ENCODE data around the gene ATP5F1C.
A peak's percentile ranks its signal among the peaks of the same experiment; 100 is the strongest.

The ATP5F1C gene

GRCh38 chr10:7818295-7819120, 30.5 kb downstream of the ATP5F1C start, which contains the start of gene TAF3:
Gene TAF3 (plus strand): TSS chr10:7818505. CDS start chr10:7818710, 205 bp downstream.
- DNase-seq (ENCODE audit: low read depth) = peak; percentile 80
- TF ChIP-seq, protein P1, sequence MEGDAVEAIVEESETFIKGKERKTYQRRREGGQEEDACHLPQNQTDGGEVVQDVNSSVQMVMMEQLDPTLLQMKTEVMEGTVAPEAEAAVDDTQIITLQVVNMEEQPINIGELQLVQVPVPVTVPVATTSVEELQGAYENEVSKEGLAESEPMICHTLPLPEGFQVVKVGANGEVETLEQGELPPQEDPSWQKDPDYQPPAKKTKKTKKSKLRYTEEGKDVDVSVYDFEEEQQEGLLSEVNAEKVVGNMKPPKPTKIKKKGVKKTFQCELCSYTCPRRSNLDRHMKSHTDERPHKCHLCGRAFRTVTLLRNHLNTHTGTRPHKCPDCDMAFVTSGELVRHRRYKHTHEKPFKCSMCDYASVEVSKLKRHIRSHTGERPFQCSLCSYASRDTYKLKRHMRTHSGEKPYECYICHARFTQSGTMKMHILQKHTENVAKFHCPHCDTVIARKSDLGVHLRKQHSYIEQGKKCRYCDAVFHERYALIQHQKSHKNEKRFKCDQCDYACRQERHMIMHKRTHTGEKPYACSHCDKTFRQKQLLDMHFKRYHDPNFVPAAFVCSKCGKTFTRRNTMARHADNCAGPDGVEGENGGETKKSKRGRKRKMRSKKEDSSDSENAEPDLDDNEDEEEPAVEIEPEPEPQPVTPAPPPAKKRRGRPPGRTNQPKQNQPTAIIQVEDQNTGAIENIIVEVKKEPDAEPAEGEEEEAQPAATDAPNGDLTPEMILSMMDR (conservative IDR thresholded peaks at IDR 0.05; ENCODE audit: control insufficient read depth, insufficient read depth, low read depth, low read length) = no peak
- H3K4me3 ChIP-seq (ENCODE audit: control insufficient read depth, low read depth, low read length) = peak within 1 kb of the TSS; percentile 92

DNA sequence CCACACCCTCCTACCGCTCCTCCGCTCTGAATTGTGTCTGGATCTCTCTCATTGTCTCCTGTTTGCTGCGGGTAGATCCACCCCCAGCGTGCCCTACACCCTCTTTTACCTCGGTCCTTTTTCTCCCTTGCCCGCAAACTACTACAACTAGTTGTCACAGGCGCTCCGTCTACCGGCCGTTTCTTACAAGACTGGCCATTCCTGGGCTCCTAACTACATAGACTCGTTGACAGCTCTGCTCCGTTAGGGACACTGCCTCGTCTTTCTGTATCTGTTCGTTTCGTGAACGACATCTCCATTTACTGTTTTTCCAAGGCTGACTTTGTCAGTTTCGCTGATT, 31.1 kb downstream of the ATP5F1C start:
- TF ChIP-seq, protein P1 (conservative IDR thresholded peaks at IDR 0.05; ENCODE audit: control insufficient read depth, insufficient read depth, low read depth, low read length) = peak; percentile 42
- peak overlapping the region; percentile 92 for H3K4me3 ChIP-seq (ENCODE audit: control insufficient read depth, low read depth, low read length)
- DNase-seq (ENCODE audit: low read depth) = peak; percentile 49

DNA sequence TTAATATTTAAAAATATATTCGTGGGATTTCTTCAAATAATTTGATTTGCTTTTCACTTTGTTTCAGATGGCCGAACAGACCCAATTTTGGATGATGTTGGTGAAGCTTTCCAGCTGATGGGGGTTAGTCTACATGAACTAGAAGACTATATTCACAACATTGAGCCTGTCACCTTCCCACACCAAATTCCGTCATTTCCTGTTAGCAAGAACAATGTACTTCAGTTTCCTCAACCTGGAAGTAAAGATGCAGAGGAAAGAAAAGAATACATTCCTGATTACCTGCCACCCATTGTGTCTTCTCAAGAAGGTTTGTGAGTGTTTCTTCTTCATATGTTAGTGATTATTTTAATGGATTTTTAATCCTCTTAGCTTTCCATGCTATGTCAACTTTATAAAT, 36.3 kb downstream of the ATP5F1C start:
- TF ChIP-seq, protein P1 (conservative IDR thresholded peaks at IDR 0.05; ENCODE audit: control insufficient read depth, insufficient read depth, low read depth, low read length) = no peak
- H3K4me3 ChIP-seq (ENCODE audit: control insufficient read depth, low read depth, low read length) = no peak overlapping the region
- DNase-seq (ENCODE audit: low read depth) = no peak

DNA sequence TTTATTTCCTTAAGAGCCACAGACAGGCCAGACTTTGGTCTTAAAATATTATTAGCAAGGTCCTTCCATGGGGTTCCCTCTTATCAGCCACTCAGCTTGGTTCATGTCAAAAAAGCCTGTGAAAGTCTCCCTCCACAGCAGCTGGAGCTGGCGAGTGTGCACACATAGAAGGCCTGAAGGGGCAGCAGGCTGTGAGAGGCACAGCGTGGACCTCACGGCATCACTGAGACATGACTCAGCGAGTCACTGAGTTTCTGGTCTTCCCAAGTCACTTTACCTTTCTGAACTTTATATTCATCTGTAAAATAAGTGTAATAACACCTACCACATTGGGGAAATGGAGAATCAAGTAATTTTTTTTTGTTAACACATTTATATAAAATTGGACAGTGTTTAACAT, 39.0 kb downstream of the ATP5F1C start:
- H3K4me3 ChIP-seq (ENCODE audit: control insufficient read depth, low read depth, low read length) = no peak overlapping the region
- TF ChIP-seq, protein P1 (conservative IDR thresholded peaks at IDR 0.05; ENCODE audit: control insufficient read depth, insufficient read depth, low read depth, low read length) = peak; percentile 3
- peak; percentile 37 for DNase-seq (ENCODE audit: low read depth)

DNA sequence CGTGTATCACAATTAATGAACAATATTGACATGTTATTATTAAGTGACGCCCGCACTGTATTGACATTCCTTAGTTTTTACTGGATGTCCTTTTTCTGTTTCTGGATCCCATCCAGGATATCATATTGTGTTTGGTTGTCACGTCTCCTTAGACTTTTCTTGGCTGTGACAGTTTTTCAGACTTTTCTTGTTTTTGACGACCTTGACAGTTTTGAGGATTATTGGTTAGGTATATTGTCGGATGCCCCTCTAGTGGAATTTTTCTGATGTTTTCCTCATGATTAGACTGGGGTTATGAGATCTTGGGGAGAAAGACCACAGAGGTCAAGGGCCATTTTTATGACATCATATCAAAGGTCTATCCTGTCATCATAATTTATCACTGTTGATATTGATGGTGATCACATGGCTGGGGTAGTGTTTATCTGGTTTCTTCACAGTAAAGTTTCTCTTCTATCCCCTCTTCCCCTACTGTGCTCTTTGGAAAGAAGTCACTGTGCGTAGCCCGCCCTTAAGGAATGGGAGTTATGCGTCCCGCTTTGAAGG, 41.4 kb downstream of the ATP5F1C start:
- H3K4me3 ChIP-seq (ENCODE audit: control insufficient read depth, low read depth, low read length) = no peak overlapping the region
- TF ChIP-seq, protein P1 (conservative IDR thresholded peaks at IDR 0.05; ENCODE audit: control insufficient read depth, insufficient read depth, low read depth, low read length) = no peak
- DNase-seq (ENCODE audit: low read depth) = no peak

DNA sequence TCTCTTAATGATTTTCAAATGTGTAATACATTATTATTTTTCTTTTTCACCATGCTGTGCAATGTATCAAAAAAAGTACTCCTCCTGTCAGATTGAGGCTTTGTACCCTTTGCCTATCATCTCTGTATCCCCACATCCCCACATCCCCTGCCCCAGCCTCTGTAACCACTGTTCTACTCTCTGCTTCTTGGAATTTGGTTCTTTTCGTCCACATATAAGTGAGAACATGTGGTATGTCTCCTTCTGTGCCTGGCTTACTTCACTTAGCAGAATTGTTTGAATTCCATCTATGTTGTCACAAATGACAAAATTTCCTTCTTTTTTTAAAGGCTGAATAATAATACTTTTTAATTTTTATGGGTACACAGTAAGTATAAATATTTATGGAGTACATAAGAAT, 44.1 kb downstream of the ATP5F1C start:
- no peak for DNase-seq (ENCODE audit: low read depth)
- TF ChIP-seq, protein P1 (conservative IDR thresholded peaks at IDR 0.05; ENCODE audit: control insufficient read depth, insufficient read depth, low read depth, low read length) = no peak
- no peak overlapping the region for H3K4me3 ChIP-seq (ENCODE audit: control insufficient read depth, low read depth, low read length)

Data from fibroblast of mammary gland (primary cell).